Neural crest cell (in vitro differentiated cells): ENCODE data around the gene CAP1. TPM values are rescaled to one million over a fixed set of nuclear protein-coding genes. Genes with fewer than 3 reads are reported as not detected.
A peak's percentile ranks its signal among the peaks of the same experiment; 100 is the strongest.

ENCODE experiments used
- DNase-seq: peaks from one replicate; pipeline ENCODE4 v3.0.0; 2021; ENCODE audit warnings: low read depth, mixed read lengths, low spot score
- H3K27ac Mint-ChIP-seq: one replicate; pipeline ENCODE4 v1.8.0; 2021; ENCODE audit warnings: mild to moderate bottlenecking, mixed read lengths; ENCODE audit not compliant: unreplicated experiment
- H3K27me3 Mint-ChIP-seq: 2 replicates; pipeline ENCODE4 v1.8.0; 2021; ENCODE audit warnings: low read depth, mild to moderate bottlenecking, mixed read lengths
- H3K36me3 Mint-ChIP-seq: 2 replicates; pipeline ENCODE4 v1.8.0; 2021; ENCODE audit warnings: low read depth, mild to moderate bottlenecking, mixed read lengths
- H3K4me1 Mint-ChIP-seq: 2 replicates; pipeline ENCODE4 v1.8.0; 2021; ENCODE audit warnings: mixed read lengths
- H3K4me3 Mint-ChIP-seq: one replicate; pipeline ENCODE4 v1.8.0; 2021; ENCODE audit warnings: mild to moderate bottlenecking, mixed read lengths
- H3K9me3 Mint-ChIP-seq: 2 replicates; pipeline ENCODE4 v1.8.0; 2021; ENCODE audit warnings: mixed read lengths
- CTCF ChIP-seq: fragments of 200-600 bp; sonication (generic); conservative IDR thresholded peaks from 2 replicates; pipeline ENCODE4 v1.5.0; 2021; ENCODE audit warnings: antibody characterized with exemption, mild to moderate bottlenecking
- total RNA-seq: library from RNA; stranded (reverse); gene quantifications from 2 replicates; pipeline ENCODE4 v1.2.1, GENCODE V29; 2021

CAP1 gene
- total RNA-seq, 1 donor from 2014 or later: 213 TPM

GRCh38 chr1:40041466-40041838 lies 923 bp downstream of the CAP1 start:
- Mint-ChIP-seq H3K4me3 (peak overlapping the region; percentile 97), H3K9me3 (no peaks in the 10 kb centered on the region), H3K27ac (peak overlapping the region; percentile 94), H3K4me1 (peaks cover 52% of the 10 kb centered on the region), H3K36me3 (no peaks in the 10 kb centered on the region), H3K27me3 (no peaks in the 10 kb centered on the region)
- TF ChIP-seq CTCF: no peak
- DNase-seq: no peak

GRCh38 chr1:40042341-40042740 lies 1.8 kb downstream of the CAP1 start:
- no peaks in the 10 kb centered on the region for H3K36me3 Mint-ChIP-seq
- no peak overlapping the region for H3K27ac Mint-ChIP-seq
- peak overlapping the region; percentile 97 for H3K4me3 Mint-ChIP-seq

GRCh38 chr1:40044110-40044509 lies 3.6 kb downstream of the CAP1 start:
- Mint-ChIP-seq H3K4me3 (peak overlapping the region; percentile 79), H3K9me3 (no peaks in the 10 kb centered on the region), H3K27ac (no peak overlapping the region), H3K36me3 (no peaks in the 10 kb centered on the region), H3K27me3 (no peaks in the 10 kb centered on the region), H3K4me1 (peaks cover 52% of the 10 kb centered on the region)
- TF ChIP-seq CTCF: no peak
- no peak for DNase-seq

More at GRCh38 chr1:40042341-40042740, 1.8 kb downstream of the CAP1 start:
- no peaks in the 10 kb centered on the region for H3K27me3 Mint-ChIP-seq
- DNase-seq: no peak
- no peaks in the 10 kb centered on the region for H3K9me3 Mint-ChIP-seq
- H3K4me1 Mint-ChIP-seq: peaks cover 52% of the 10 kb centered on the region
- no peak for TF ChIP-seq CTCF

- Mint-ChIP-seq H3K27ac (peak overlapping the region; percentile 70), H3K36me3 (no peaks in the 10 kb centered on the region), H3K4me3 (peak overlapping the region; percentile 77), H3K4me1 (peaks cover 50% of the 10 kb centered on the region), H3K9me3 (no peaks in the 10 kb centered on the region), H3K27me3 (no peaks in the 10 kb centered on the region)
- no peak for TF ChIP-seq CTCF
- no peak for DNase-seq
These were observed 4.7 kb downstream of the CAP1 start for GRCh38 chr1:40045182-40045581.

- no peak overlapping the region for H3K27ac Mint-ChIP-seq
- no peaks in the 10 kb centered on the region for H3K9me3 Mint-ChIP-seq
- H3K36me3 Mint-ChIP-seq: no peaks in the 10 kb centered on the region
These were observed 5.2 kb downstream of the CAP1 start for GRCh38 chr1:40045766-40046165.

More at GRCh38 chr1:40045766-40046165, 5.2 kb downstream of the CAP1 start:
- no peak for TF ChIP-seq CTCF
- Mint-ChIP-seq H3K4me3 (peak overlapping the region; percentile 18), H3K27me3 (no peaks in the 10 kb centered on the region), H3K4me1 (peaks cover 48% of the 10 kb centered on the region)
- no peak for DNase-seq
